PC-3 (cell line): ENCODE data around the gene OR4K2. TPM values are rescaled to one million over a fixed set of nuclear protein-coding genes. Genes with fewer than 3 reads are reported as not detected.
"Not testable (repeated sequence)": the region's sequence is repeated elsewhere in the genome, so short reads cannot be mapped to it uniquely, and the experiment has no call there.

Source experiments
- ATAC-seq: fragments of 200-7000 bp; cut with Tn5 transposase; 2 replicates; pipeline ENCODE4 v1.9.1; 2020; ENCODE audit warnings: mild to moderate bottlenecking, moderate library complexity
- BruUV-seq: library from RNA; stranded (reverse); fragments of 400-500 nt; replicated peaks from 2 replicates; lab custom pipeline; 2021; lab: Mats Ljungman, UMichigan
- CTCF ChIA-PET: fragments of 300-600 bp; sonication (Branson Sonifier 250); formaldehyde crosslinking; loops from one replicate; lab custom pipeline; 2022; ENCODE audit warnings: antibody characterized with exemption; lab: Charles Lee
- POLR2A ChIA-PET: fragments of 300-600 bp; sonication (Branson Sonifier 250); formaldehyde crosslinking; loops from one replicate; lab custom pipeline; 2022; ENCODE audit warnings: antibody characterized with exemption; ENCODE audit not compliant: unreplicated experiment; lab: Charles Lee
- DNase-seq: peaks from one replicate; pipeline ENCODE4 v3.0.0-alpha.2; 2015
- H2AFZ ChIP-seq: fragments of 300-600 bp; sonication (generic); 2 replicates; pipeline ENCODE4 v1.6.0; 2016; ENCODE audit warnings: antibody characterized with exemption, low read length
- H3F3A ChIP-seq: fragments of 300-600 bp; sonication (generic); one replicate; pipeline ENCODE4 v1.6.0; 2017; ENCODE audit warnings: antibody characterized with exemption, low read length, control low read depth, mild to moderate bottlenecking; ENCODE audit not compliant: unreplicated experiment
- H3K27ac ChIP-seq: fragments of 300-600 bp; sonication (generic); 2 replicates; pipeline ENCODE4 v1.5.1; 2016; ENCODE audit warnings: mild to moderate bottlenecking, low read length
- H3K27me3 ChIP-seq: fragments of 300-600 bp; sonication (generic); 2 replicates; pipeline ENCODE4 v1.6.1; 2016; ENCODE audit warnings: low read length, mixed read lengths
- H3K36me3 ChIP-seq: fragments of 300-600 bp; sonication (generic); 2 replicates; pipeline ENCODE4 v1.6.1; 2016; ENCODE audit warnings: low read depth, mixed run types, low read length, mixed read lengths
- H3K4me1 ChIP-seq: fragments of 300-600 bp; sonication (generic); 2 replicates; pipeline ENCODE4 v1.5.1; 2016; ENCODE audit warnings: low read length; ENCODE audit not compliant: insufficient read depth
- H3K4me2 ChIP-seq: fragments of 300-600 bp; sonication (generic); 2 replicates; pipeline ENCODE4 v1.6.0; 2016; ENCODE audit warnings: low read length
- H3K4me3 ChIP-seq: fragments of 300-600 bp; sonication (generic); 2 replicates; pipeline ENCODE4 v1.5.1; 2016; ENCODE audit warnings: mild to moderate bottlenecking, low read length, mixed read lengths
- H3K79me2 ChIP-seq: fragments of 300-600 bp; sonication (generic); 2 replicates; pipeline ENCODE4 v1.6.1; 2017; ENCODE audit warnings: low read length, mixed read lengths
- H3K9ac ChIP-seq: fragments of 300-600 bp; sonication (generic); 2 replicates; pipeline ENCODE4 v1.6.0; 2016; ENCODE audit warnings: mild to moderate bottlenecking, low read length
- H3K9me2 ChIP-seq: fragments of 300-600 bp; sonication (generic); replicated peaks from 2 replicates; pipeline ENCODE4 v1.6.1; 2016; ENCODE audit warnings: mixed run types, low read length, mixed read lengths
- H3K9me3 ChIP-seq: fragments of 300-600 bp; sonication (generic); 2 replicates; pipeline ENCODE4 v1.6.1; 2016; ENCODE audit warnings: low read length, mixed read lengths
- H4K20me1 ChIP-seq: fragments of 300-600 bp; sonication (generic); 2 replicates; pipeline ENCODE4 v1.6.1; 2016; ENCODE audit warnings: low read length, mixed read lengths
- EZH2 ChIP-seq: fragments of 300-600 bp; sonication (generic); IDR thresholded peaks from one replicate; pipeline ENCODE4 v1.6.1; 2017; ENCODE audit warnings: antibody characterized with exemption, mild to moderate bottlenecking, low read length; ENCODE audit not compliant: unreplicated experiment
- EZH2phosphoT487 ChIP-seq: fragments of 300-600 bp; sonication (generic); IDR thresholded peaks from 2 replicates; pipeline ENCODE4 v1.6.1; 2018; ENCODE audit warnings: mild to moderate bottlenecking, antibody characterized with exemption, low read length, borderline replicate concordance
- intact Hi-C: fragments of 100-400 bp; cut with micrococcal nuclease; formaldehyde crosslinking; loops from 2 replicates; pipeline ENCODE4 v1.9.0; 2023
- total RNA-seq: library from RNA; depleted of rRNA; stranded (reverse); fragments of >200 nt; gene quantifications from 2 replicates; pipeline ENCODE4 v1.2.3, GENCODE V29; 2014
- TF ChIP-seq, protein P1 (sequence below): fragments of 300-600 bp; sonication (generic); conservative IDR thresholded peaks from 2 replicates; pipeline ENCODE4 v1.5.1; 2017; ENCODE audit warnings: antibody characterized with exemption, low read depth, mild to moderate bottlenecking, low read length

OR4K2 gene
- total RNA-seq, 1 experiment from 2014 or later: not detected

DNA sequence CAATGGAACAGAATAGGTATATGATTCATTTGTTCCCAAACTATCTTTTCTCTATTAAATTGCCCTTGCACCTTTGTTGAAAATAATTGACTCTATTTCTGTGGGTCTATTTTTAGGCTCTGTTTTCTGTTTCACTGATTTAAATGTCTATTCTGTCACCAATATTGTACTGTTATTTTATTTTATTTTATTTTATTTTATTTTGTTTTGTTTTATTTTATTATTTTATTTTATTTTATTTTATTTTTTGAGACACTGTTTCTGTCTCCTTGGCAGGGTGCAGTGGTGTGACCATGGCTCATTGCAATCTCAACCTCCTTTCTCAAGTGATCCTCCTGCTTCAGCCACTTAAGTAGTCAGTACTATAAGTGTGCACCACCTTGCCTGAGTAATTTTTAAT lies 36.5 kb upstream of the OR4K2 start:
- no peak for ATAC-seq
- Histone ChIP-seq H3K4me2 (no peak overlapping the region), H2AFZ (no peak overlapping the region), H3K9me2 (no peaks in the 10 kb centered on the region), H4K20me1 (no peaks in the 10 kb centered on the region), H3F3A (no peaks in the 10 kb centered on the region), H3K9ac (no peak overlapping the region), H3K36me3 (no peaks in the 10 kb centered on the region), H3K27ac (no peak overlapping the region), H3K27me3 (no peaks in the 10 kb centered on the region; the same call in 1 of the 2 replicates), H3K9me3 (peaks cover 41% of the 10 kb centered on the region), H3K4me3 (no peak overlapping the region), H3K4me1 (no peaks in the 10 kb centered on the region), H3K79me2 (no peaks in the 10 kb centered on the region)
- intact Hi-C loops: no loop called here
- no peak for DNase-seq
- TF ChIP-seq EZH2 (no peak), EZH2phosphoT487 (no peak)
- TF ChIP-seq, protein P1, sequence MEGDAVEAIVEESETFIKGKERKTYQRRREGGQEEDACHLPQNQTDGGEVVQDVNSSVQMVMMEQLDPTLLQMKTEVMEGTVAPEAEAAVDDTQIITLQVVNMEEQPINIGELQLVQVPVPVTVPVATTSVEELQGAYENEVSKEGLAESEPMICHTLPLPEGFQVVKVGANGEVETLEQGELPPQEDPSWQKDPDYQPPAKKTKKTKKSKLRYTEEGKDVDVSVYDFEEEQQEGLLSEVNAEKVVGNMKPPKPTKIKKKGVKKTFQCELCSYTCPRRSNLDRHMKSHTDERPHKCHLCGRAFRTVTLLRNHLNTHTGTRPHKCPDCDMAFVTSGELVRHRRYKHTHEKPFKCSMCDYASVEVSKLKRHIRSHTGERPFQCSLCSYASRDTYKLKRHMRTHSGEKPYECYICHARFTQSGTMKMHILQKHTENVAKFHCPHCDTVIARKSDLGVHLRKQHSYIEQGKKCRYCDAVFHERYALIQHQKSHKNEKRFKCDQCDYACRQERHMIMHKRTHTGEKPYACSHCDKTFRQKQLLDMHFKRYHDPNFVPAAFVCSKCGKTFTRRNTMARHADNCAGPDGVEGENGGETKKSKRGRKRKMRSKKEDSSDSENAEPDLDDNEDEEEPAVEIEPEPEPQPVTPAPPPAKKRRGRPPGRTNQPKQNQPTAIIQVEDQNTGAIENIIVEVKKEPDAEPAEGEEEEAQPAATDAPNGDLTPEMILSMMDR: no peak
- no TSS peak for BruUV-seq
- ChIA-PET POLR2A (no interaction called here), CTCF (no interaction called here)

DNA sequence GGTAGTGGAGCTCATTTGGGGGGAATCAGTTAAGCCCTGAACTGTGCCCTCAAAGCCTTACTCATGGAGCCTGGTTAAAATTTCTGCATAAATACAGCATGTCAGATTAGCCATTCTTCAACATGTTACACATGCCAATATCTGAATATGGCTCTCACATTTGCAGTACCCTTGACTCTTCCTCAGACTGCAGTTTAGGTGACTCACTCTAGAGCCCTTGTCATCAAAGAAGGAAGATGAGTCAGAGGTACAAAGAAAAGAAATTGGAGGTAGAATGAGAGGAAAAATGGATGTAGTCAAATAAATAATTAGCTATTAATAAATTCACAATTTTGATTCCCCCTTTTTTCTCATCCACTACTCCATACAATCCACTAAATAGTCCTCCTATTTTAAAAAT lies 23.6 kb upstream of the OR4K2 start:
- Histone ChIP-seq H3F3A (no peaks in the 10 kb centered on the region), H3K27me3 (0 out of 2 replicates have a peak, but pooled peaks cover 4% of the 10 kb centered on the region), H3K9me2 (no peaks in the 10 kb centered on the region), H4K20me1 (no peaks in the 10 kb centered on the region), H3K9me3 (no peaks in the 10 kb centered on the region), H3K9ac (no peak overlapping the region), H3K36me3 (no peaks in the 10 kb centered on the region), H3K4me3 (no peak overlapping the region), H3K79me2 (no peaks in the 10 kb centered on the region), H3K4me2 (no peak overlapping the region), H3K27ac (no peak overlapping the region), H2AFZ (no peak overlapping the region), H3K4me1 (no peaks in the 10 kb centered on the region)
- POLR2A ChIA-PET: no interaction called here
- no TSS peak for BruUV-seq
- CTCF ChIA-PET: no interaction called here
- intact Hi-C loops: no loop called here
- no peak for TF ChIP-seq EZH2
- ATAC-seq (no peak), DNase-seq (peak; percentile 37)

DNA sequence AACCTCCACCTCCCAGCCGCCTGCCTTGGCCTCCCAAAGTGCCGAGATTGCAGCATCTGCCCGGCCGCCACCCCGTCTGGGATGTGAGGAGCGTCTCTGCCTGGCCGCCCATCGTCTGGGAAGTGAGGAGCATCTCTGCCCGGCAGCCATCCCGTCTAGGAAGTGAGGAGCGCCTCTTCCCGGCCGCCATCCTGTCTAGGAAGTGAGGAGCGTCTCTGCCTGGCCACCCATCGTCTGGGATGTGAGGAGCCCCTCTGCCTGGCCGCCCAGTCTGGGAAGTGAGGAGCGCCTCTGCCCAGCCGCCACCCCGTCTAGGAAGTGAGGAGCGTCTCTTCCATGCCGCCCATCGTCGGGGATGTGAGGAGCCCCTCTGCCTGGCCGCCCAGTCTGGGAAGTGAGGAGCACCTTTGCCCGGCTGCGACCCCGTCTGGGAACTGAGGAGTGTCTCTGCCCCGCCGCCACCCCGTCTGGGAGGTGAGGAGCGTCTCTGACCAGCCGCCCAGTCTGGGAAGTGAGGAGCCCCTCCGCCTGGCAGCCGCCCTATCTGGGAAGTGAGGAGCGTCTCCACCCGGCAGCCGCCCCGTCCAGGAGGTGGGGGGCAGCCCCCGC lies 8.8 kb upstream of the OR4K2 start:
- CTCF ChIA-PET, H3K9me2 ChIP-seq, DNase-seq, H3K79me2 ChIP-seq, BruUV-seq, H3K9ac ChIP-seq, intact Hi-C loops, H3F3A ChIP-seq, H2AFZ ChIP-seq, POLR2A ChIA-PET, H3K4me3 ChIP-seq, H4K20me1 ChIP-seq, H3K27ac ChIP-seq, H3K36me3 ChIP-seq, ATAC-seq, H3K4me1 ChIP-seq, H3K4me2 ChIP-seq, H3K9me3 ChIP-seq, H3K27me3 ChIP-seq: not testable (repeated sequence)

DNA sequence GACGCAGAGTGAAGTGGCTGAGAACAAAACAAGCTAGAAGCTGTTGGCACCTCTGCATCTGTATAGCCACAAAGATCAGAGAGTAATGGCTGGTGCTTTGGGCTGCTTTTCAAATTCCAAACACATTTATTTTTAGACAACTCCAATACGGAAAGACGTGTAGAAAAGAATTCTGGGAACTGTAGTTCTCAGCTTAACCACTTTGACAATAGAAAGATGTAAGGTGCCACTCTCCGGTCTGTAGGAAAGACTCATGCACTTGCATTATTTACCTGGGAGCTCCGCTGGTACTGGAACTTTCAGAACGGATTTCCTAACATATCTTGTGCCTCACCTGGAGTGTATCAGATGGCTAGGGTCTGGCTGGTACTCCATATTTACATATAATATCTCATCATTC lies 1.8 kb upstream of the OR4K2 start:
- POLR2A ChIA-PET: no interaction called here
- Histone ChIP-seq H4K20me1 (no peaks in the 10 kb centered on the region), H3K79me2 (no peaks in the 10 kb centered on the region), H3K4me1 (no peaks in the 10 kb centered on the region), H3K4me2 (no peak overlapping the region), H3K27ac (no peak overlapping the region), H3K27me3 (no peaks in the 10 kb centered on the region; the same call in 1 of the 2 replicates), H3K36me3 (no peaks in the 10 kb centered on the region), H2AFZ (no peak overlapping the region), H3F3A (no peaks in the 10 kb centered on the region), H3K4me3 (no peak overlapping the region), H3K9me2 (no peaks in the 10 kb centered on the region), H3K9ac (no peak overlapping the region), H3K9me3 (no peaks in the 10 kb centered on the region)
- CTCF ChIA-PET: no interaction called here
- ATAC-seq (no peak), DNase-seq (no peak)
- TF ChIP-seq, protein P1: no peak
- TF ChIP-seq EZH2phosphoT487 (no peak), EZH2 (no peak)
- no TSS peak for BruUV-seq
- intact Hi-C loops: no loop called here
